ENCODE data around the gene PILRA.

DNA sequence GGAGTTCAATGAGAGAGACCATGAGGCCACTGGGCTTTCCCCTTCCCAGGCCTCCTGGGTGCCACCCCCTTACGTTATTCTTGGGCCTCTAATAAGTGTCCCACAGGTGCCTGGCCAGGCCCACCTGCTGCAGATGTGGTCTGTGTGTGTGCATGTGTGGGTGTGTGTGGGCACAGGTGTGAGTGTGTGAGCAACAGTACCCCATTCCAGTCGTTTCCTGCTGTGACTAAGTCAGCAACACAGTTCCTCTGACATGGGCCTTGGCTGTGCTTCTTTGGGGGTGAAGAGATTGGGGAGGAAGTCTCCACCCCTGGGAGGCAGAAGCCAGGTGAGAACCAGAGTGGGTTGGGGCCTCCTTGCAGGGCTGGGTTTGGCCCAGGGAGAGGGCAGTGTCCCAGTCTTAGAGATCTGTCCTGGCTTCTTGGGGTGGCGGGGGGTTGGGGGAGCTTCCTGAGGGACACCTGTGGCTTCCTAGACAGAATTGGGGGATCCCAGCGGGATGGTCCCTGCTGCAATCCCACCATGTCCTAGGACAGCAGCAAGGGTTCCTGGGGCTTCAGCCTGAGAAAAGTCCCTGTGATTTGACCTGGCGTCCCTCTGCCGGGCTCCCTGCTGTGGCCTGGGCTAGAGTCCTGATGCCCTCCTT is 19.5 kb upstream of the PILRA start:
- TF ChIP-seq, protein P1, sequence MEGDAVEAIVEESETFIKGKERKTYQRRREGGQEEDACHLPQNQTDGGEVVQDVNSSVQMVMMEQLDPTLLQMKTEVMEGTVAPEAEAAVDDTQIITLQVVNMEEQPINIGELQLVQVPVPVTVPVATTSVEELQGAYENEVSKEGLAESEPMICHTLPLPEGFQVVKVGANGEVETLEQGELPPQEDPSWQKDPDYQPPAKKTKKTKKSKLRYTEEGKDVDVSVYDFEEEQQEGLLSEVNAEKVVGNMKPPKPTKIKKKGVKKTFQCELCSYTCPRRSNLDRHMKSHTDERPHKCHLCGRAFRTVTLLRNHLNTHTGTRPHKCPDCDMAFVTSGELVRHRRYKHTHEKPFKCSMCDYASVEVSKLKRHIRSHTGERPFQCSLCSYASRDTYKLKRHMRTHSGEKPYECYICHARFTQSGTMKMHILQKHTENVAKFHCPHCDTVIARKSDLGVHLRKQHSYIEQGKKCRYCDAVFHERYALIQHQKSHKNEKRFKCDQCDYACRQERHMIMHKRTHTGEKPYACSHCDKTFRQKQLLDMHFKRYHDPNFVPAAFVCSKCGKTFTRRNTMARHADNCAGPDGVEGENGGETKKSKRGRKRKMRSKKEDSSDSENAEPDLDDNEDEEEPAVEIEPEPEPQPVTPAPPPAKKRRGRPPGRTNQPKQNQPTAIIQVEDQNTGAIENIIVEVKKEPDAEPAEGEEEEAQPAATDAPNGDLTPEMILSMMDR (IDR thresholded peaks at IDR 0.05): no peak
- no peak for TF ChIP-seq POLR2A (IDR thresholded peaks at IDR 0.05; ENCODE audit: low read depth)
- TF ChIP-seq POLR2AphosphoS5 (IDR thresholded peaks at IDR 0.05): no peak

Data from esophagus muscularis mucosa (tissue), 3 donors.